NT2/D1 (cell line): ENCODE measurements around the gene PRPSAP2.

Experiments
- SUZ12 ChIP-seq: IDR thresholded peaks from 2 replicates; pipeline ENCODE4 v1.6.1; 2011; ENCODE audit not compliant: insufficient read length, insufficient read depth; ENCODE audit errors: extremely low read depth
- YY1 ChIP-seq: IDR thresholded peaks from 2 replicates; pipeline ENCODE4 v1.6.1; 2011; ENCODE audit not compliant: insufficient read length, insufficient read depth
- ZNF274 ChIP-seq: IDR thresholded peaks from 2 replicates; pipeline ENCODE4 v1.6.1; 2011; ENCODE audit warnings: mild to moderate bottlenecking, low read depth, low read length

DNA sequence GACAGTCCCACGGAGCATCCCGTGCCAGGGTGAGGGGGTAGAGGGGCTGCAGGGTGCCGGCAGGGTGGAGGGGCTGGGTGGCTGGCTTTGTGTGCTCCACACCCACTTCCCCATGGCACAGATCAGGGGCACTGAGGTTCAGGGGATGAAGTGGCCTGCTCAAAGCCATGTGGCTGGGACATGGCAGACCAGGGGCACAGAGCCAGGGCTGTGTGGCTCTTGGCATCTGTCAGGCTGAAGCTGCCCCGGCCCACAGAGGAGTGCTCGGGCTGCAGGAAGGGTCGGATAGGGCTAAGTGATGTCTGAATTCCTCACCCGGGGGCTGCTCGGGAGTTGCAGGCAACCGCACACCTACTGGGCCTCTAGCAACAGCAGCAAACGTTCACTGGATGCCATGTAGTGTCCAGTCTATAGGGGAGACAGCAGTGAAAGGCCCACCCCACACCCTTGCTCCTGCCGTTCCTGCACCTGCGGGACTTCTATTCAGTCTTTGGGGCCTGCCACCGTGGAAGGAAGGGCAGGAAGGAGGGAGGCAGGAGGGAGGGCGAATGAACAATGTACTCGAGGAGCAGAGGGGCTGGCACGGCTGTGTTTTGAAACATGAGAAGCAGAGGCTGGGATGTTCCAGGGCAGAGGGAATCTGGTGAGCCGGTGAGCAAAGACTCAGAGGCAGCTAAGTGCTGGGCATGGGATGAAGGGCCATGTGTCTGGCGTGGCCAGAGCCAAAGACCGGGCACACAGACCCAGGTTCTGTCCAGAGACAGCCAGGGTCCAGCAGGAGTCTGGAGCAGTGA lies 109.1 kb downstream of the PRPSAP2 start:
- TF ChIP-seq ZNF274 (no peak), YY1 (no peak), SUZ12 (no peak)
